Neural cell (in vitro differentiated cells): Measurements from ENCODE around the gene AFDN.

ENCODE experiments used
- CTCF ChIP-seq: fragments of 450-650 bp; IDR thresholded peaks from 2 replicates; pipeline ENCODE4 v1.5.1; 2014; ENCODE audit warnings: antibody characterized with exemption, mild to moderate bottlenecking, moderate library complexity; ENCODE audit not compliant: poor library complexity, severe bottlenecking
- EZH2 ChIP-seq: fragments of 200-600, 300-800 bp; shearing (Covaris generic), sonication (generic); IDR thresholded peaks from 2 replicates; pipeline ENCODE4 v1.6.1; 2014; ENCODE audit warnings: antibody characterized with exemption, low read length, borderline replicate concordance, mild to moderate bottlenecking; ENCODE audit not compliant: insufficient read depth, poor library complexity, severe bottlenecking
- POLR2AphosphoS5 ChIP-seq: IDR thresholded peaks from 2 replicates; pipeline ENCODE4 v1.6.1; 2012
- TF ChIP-seq, protein P1 (sequence below): IDR thresholded peaks from 2 replicates; pipeline ENCODE4 v1.6.1; 2012; ENCODE audit warnings: borderline replicate concordance

GRCh38 chr6:168015009-168015408 is 188.3 kb downstream of the AFDN start:
- TF ChIP-seq, protein P1, sequence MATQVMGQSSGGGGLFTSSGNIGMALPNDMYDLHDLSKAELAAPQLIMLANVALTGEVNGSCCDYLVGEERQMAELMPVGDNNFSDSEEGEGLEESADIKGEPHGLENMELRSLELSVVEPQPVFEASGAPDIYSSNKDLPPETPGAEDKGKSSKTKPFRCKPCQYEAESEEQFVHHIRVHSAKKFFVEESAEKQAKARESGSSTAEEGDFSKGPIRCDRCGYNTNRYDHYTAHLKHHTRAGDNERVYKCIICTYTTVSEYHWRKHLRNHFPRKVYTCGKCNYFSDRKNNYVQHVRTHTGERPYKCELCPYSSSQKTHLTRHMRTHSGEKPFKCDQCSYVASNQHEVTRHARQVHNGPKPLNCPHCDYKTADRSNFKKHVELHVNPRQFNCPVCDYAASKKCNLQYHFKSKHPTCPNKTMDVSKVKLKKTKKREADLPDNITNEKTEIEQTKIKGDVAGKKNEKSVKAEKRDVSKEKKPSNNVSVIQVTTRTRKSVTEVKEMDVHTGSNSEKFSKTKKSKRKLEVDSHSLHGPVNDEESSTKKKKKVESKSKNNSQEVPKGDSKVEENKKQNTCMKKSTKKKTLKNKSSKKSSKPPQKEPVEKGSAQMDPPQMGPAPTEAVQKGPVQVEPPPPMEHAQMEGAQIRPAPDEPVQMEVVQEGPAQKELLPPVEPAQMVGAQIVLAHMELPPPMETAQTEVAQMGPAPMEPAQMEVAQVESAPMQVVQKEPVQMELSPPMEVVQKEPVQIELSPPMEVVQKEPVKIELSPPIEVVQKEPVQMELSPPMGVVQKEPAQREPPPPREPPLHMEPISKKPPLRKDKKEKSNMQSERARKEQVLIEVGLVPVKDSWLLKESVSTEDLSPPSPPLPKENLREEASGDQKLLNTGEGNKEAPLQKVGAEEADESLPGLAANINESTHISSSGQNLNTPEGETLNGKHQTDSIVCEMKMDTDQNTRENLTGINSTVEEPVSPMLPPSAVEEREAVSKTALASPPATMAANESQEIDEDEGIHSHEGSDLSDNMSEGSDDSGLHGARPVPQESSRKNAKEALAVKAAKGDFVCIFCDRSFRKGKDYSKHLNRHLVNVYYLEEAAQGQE, result no peak
- no peak for TF ChIP-seq CTCF
- no peak for TF ChIP-seq EZH2
- no peak for TF ChIP-seq POLR2AphosphoS5
